ENCODE results near the gene UBE2Z.
A peak's percentile ranks its signal among the peaks of the same experiment; 100 is the strongest.

UBE2Z gene

GRCh38 chr17:48944515-48945260 lies 36.5 kb downstream of the UBE2Z start, which contains the start of gene SNF8 (continued):
- TF ChIP-seq ZSCAN4 (tag by site-specific recombination; IDR thresholded peaks at IDR 0.05) = no peak
- no peak for TF ChIP-seq PRDM6 (tag by site-specific recombination; IDR thresholded peaks at IDR 0.05)
- TF ChIP-seq ZBTB49 (tag by site-specific recombination; IDR thresholded peaks at IDR 0.05; ENCODE audit: low read depth) = no peak
- peak; percentile 53; the same call in 1 of the 2 replicates for TF ChIP-seq ZNF324 (tag by site-specific recombination; IDR thresholded peaks at IDR 0.05)
- TF ChIP-seq ZNF169 (tag by site-specific recombination; IDR thresholded peaks at IDR 0.05) = no peak
- no peak for TF ChIP-seq ZNF23 (tag by site-specific recombination; IDR thresholded peaks at IDR 0.05; ENCODE audit: borderline replicate concordance)
- TF ChIP-seq GLI4 (tag by site-specific recombination; IDR thresholded peaks at IDR 0.05) = no peak
- TF ChIP-seq INSM2 (tag by site-specific recombination; IDR thresholded peaks at IDR 0.05) = 0 out of 2 replicates have a peak, but pooled peaks have one; percentile 20
- no peak for TF ChIP-seq ZNF24 (tag by site-specific recombination; IDR thresholded peaks at IDR 0.05)
- no peak for TF ChIP-seq ZNF391 (tag by site-specific recombination; IDR thresholded peaks at IDR 0.05; ENCODE audit: borderline replicate concordance, low read depth)
- TF ChIP-seq ZNF621 (tag by site-specific recombination; IDR thresholded peaks at IDR 0.05) = no peak
- no peak for TF ChIP-seq ZNF19 (tag by site-specific recombination; IDR thresholded peaks at IDR 0.05; ENCODE audit: low read depth)
- no peak for TF ChIP-seq ZNF37A (tag by site-specific recombination; IDR thresholded peaks at IDR 0.05)
- no peak for TF ChIP-seq ZNF132 (tag by site-specific recombination; IDR thresholded peaks at IDR 0.05; ENCODE audit: borderline replicate concordance)
- TF ChIP-seq TCF7L2 (IDR thresholded peaks at IDR 0.05; ENCODE audit: borderline replicate concordance, low read depth, low read length) = no peak
- no peak for TF ChIP-seq ZNF664 (tag by site-specific recombination; IDR thresholded peaks at IDR 0.05)
- no peak for TF ChIP-seq ZNF350 (tag by site-specific recombination; IDR thresholded peaks at IDR 0.05)
- no peak for TF ChIP-seq ZNF837 (tag by site-specific recombination; IDR thresholded peaks at IDR 0.05)
- peak; percentile 73 for TF ChIP-seq ZNF449 (tag by site-specific recombination; IDR thresholded peaks at IDR 0.05)
- TF ChIP-seq ZEB2 (tag by site-specific recombination; IDR thresholded peaks at IDR 0.05) = peak; percentile 72
- TF ChIP-seq ELK4 (IDR thresholded peaks at IDR 0.05; ENCODE audit: borderline replicate concordance, low read depth, low read length) = no peak
- peak; percentile 43; the same call in 1 of the 2 replicates for TF ChIP-seq KLF16 (tag by site-specific recombination; IDR thresholded peaks at IDR 0.05)
- no peak for TF ChIP-seq ZNF843 (tag by site-specific recombination; IDR thresholded peaks at IDR 0.05)
- no peak for TF ChIP-seq ZNF362 (tag by site-specific recombination; IDR thresholded peaks at IDR 0.05)
- peak; percentile 40; the same call in 1 of the 2 replicates for TF ChIP-seq YY1 (tag by site-specific recombination; IDR thresholded peaks at IDR 0.05)
- TF ChIP-seq ZBTB8A (tag by site-specific recombination; IDR thresholded peaks at IDR 0.05) = peak; percentile 48; the same call in 1 of the 2 replicates
- TF ChIP-seq ZNF133 (tag by site-specific recombination; IDR thresholded peaks at IDR 0.05) = no peak
- no peak for TF ChIP-seq ZNF701 (tag by site-specific recombination; IDR thresholded peaks at IDR 0.05)
- TF ChIP-seq ZNF138 (tag by site-specific recombination; IDR thresholded peaks at IDR 0.05; ENCODE audit: borderline replicate concordance) = no peak
- no peak for TF ChIP-seq RBAK (tag by site-specific recombination; IDR thresholded peaks at IDR 0.05)

All from HEK293 (cell line).